NCI-H69 (cell line): ENCODE data around the gene RMND1.
"Not testable (repeated sequence)": the region's sequence is repeated elsewhere in the genome, so short reads cannot be mapped to it uniquely, and the experiment has no call there.

Experiments used
- DNase-seq: peaks from one replicate; lab custom pipeline; 2025; lab: John Stamatoyannopoulos, UW

Gene RMND1

DNA sequence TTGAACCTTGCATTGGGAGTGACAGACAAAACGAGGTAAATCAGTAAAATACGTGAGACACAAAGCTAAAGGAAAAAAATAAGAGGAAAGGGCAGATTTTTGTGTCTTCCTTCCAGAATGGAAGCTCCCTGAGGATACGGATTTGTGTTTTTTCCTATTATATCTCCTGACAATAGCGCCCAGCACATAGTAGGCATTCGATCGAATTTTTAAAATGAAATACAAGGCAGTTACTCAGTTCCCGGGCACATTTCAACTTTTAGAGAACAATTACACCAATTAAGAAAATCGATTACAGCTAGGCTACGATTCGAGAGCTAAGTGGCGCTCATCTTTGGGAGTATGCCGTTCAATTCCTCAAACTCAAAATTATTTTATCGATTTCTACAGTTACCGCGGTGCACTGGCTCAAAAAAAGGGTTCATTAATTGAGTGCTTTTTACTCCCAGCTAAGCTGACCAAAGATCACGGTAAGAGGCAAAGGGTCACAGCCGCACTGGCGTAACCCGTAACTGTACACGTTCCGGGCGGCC, 443 bp downstream of the RMND1 start:
- DNase-seq: no peak

DNA sequence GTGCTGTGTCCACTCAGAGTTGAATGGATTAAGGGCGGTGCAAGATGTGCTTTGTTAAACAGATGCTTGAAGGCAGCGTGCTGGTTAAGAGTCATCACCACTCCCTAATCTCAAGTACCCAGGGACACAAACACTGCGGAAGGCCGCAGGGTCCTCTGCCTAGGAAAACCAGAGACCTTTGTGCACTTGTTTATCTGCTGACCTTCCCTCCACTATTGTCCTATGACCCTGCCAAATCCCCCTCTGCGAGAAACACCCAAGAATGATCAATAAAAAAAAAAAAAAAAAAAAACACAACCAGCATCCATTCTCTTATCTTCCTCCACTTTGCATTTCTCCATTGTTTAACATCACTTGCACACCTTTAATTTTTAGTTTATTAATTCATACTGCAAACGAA, 998 bp downstream of the RMND1 start:
- DNase-seq: not testable (repeated sequence)

DNA sequence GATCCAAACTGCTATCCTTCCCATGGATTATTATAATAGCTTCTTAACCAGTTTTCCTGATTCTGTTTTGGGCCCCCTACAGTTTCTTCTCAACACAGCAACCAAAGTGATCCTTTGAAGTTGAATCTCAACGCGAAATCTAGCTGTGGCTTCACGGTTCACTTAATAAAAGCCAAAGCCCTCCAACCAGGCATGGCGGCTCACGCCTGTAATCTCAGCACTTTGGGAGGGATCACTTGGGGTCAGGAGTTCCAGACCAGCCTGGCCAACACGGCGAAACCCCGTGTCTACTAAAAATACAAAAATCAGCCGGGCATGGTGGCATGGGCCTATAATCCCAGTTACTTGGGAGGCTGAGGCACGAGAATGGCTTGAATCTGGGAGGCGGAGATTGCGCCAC, 3.3 kb downstream of the RMND1 start:
- DNase-seq: no peak

DNA sequence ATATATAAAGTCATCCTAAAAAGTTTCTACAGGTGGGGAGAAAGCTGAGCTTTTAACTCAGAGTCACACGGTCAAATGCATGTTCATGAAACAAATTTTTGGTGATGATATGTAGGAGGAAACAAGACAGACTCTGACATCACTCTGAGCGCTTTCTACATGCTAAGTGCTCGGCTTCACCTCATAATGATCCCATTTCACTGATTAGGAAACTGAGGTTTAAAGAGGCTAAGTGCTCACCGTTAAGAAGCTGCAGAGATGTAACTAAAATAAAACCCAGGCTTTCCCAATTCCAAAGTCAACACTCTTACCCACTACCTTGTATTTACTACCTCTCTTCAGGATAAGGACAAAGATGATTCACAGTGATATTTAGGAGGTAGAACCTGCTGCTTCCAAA, 4.7 kb downstream of the RMND1 start:
- DNase-seq: no peak

GRCh38 chr6:151445482-151445881, 6.4 kb downstream of the RMND1 start:
- no peak for DNase-seq

GRCh38 chr6:151443911-151444621, 7.9 kb downstream of the RMND1 start:
- DNase-seq: no peak

- DNase-seq: no peak
Measured at GRCh38 chr6:151443454-151443853, 8.5 kb downstream of the RMND1 start.

DNA sequence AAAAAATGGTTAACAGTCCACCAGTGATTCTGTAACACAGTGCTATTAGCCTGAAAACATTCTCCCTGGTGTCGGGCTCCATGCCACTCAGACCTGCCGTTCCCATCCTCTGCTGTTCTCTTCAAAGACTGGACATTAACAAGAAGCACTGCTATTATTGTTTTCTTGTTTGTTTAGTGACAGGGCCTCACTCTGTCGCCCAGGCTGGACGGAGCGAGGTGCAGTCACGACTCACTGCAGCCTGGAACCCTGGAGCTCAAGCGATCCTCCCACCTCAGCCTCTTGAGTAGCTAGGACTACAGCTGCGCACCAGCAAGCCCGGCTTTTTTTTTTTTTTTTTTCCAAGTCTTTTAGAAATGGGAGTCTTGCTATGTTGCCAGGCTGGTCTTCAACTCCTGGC, 9.6 kb downstream of the RMND1 start:
- DNase-seq: no peak

DNA sequence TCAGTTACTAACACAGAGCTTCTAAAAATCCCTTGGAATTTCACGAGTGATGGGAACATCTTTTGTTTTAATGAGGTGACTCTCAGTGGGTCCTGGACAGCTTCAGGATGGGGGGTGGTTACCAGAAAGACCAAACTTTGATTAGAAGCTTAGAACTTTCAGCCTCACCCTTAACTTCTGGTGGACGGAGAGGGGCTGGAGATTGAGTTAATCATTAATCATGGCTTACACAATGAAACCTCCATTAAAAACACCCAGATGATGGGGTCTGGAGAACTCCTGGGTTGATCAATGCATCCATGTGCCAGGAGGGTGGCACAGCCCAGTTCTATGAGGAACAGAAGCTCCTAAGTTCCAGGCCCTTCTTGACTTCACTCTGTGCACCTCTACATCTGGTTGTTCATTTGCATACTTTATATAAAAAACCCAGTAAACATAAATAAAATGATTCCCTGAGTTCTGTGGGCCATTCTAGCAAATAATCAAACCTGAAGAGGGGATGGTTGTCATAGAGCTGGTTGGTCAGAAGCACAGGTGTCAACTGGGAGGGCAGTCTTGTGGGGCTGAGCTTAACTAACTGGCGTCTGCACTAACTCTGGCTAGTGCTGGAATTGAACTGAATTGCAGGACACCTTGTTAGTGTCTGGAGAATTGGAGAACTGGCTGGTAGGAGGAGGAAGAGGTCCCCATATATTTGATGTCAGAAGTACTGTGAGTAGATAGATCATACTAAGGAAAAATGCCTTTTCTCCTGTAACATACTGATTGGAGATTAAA, 10.3 kb downstream of the RMND1 start:
- no peak for DNase-seq

GRCh38 chr6:151440930-151441329, 11.0 kb downstream of the RMND1 start:
- no peak for DNase-seq

DNA sequence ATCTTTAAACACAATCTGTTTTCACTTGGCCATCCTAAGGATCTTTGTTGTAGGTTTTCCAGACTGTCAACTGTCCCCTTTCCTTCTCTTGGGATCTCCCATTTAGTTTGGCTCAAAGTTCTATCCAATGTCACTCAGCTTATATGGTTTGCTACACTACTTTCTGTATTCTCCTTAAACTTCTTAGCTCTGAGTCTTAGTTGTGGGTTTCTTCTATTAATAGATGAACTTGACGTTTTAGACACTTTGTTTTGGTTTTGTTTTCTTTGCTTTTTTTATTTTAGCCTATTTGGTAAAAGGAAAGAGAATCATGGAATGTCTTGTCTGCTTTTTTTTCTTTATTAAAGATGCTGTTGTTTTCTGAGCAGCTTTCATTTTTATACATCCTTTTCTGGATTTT, 11.4 kb downstream of the RMND1 start:
- no peak for DNase-seq

- DNase-seq: no peak
Measured at GRCh38 chr6:151437401-151437800, 14.5 kb downstream of the RMND1 start.

DNA sequence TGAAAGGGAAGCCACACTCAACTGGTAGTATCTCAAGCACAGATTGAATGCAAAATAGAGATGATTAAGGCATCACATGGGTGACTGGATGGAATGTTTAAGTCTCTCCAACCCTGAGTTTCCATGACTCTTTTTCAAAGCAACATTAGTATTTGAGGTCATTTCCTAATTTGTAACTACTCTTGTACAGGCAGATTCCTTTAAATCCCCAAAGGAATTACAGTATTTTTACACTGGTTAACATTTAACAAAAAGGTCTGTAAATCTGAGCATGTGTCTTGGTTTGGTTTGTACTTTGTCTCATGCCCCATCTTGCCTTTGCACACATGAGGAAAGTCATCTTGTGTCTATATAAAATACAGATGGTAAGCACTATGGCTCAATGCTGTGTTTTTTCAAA, 15.1 kb downstream of the RMND1 start:
- DNase-seq: no peak

DNA sequence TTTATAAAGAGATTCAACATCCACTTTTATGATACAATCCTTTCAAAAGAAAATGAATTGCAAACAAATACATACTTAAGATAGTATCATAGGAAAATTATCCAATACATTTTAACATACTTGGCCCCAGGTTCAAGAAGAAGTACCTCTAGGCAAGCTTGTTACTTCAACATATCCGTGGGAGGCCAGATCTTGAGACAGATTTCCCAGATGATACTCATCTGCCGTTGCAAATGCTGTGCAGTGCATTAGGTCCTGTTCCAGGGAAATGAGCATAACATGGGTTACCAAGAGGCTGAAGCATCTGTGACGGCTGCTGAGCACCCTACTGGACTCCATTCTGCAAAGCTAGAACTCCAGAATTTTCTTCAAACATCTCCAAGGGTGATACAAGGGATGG, 15.6 kb downstream of the RMND1 start:
- no peak for DNase-seq

GRCh38 chr6:151434369-151434768, 17.6 kb downstream of the RMND1 start:
- DNase-seq: no peak

DNA sequence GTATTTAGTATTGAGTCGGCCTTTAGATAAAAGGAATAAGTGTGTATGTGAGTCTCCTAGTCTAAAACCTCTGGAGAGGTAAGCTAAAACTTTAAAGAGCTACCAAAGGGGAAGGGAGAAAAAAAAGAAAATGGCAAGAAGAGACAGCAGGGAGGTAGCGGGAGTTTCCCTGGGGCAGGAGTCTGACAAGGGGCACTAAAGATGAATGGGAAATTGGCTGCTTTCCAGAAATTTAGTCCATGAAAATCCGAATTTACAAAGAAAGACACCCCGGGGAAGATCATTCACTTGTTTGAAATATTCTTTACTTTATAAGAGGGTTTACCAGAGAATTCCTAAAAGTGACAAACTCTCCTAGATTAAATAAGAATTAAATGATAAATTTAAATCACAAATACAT, 19.3 kb downstream of the RMND1 start:
- DNase-seq: peak; percentile 62

DNA sequence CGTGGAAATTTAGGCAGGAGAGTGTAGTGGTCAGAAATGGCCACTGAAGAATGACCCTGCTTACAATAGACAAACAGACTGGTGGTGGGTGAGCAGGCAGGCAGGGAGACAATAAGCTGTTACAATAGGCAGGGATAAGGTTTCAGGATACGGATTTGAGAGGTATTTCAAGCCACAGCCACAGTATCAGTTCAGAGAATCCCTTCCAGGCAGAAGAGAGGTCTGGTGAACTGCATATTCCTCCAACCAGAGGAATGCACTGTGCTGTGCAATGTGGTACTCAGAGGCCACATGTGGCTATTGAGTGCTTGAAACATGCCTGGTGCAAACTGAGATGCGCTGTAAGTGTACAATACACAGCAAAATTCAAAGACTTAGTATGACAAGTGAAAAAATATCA, 20.6 kb downstream of the RMND1 start:
- no peak for DNase-seq

DNA sequence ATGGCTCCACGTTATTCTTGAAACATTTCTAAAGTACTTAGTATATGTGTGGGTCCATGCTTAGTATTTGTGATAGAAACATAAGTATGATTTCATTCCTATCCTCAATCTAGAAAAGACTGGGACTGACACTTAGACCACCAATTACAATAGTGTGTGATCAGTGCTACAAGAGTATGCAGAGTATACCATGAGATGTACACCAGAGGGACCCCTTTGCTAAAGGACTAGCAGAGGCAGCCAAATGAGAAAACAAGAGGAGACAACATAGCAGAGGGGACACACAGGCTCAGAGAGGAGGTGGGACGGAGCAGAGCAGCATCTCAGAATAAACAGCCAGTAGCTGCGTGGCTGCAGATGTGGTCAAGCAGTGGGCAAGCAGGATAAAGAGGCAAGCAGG, 21.0 kb downstream of the RMND1 start:
- DNase-seq: peak; percentile 6

GRCh38 chr6:151428093-151428735, 23.7 kb downstream of the RMND1 start:
- DNase-seq: no peak

- no peak for DNase-seq
Measured at GRCh38 chr6:151425561-151425960, 26.4 kb downstream of the RMND1 start.

DNA sequence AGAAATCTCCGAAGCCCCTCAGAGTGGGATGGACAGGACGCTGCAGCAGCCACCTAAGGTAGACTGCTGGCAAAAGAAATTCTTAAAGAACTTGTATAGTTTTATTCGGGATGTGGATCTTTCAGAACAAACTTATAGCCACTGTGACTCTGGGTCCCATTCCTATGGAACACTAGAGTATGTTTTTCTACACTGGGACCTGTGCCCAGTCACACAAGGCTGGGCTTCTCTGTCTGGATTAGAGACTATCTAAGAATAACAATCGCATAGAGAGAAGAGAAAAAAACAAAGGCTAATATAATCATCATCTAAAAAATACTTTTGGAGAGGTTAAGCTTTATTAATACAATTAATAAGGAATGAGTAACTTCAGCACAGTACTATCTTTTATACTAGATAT, 28.9 kb downstream of the RMND1 start:
- no peak for DNase-seq

- no peak for DNase-seq
Measured at GRCh38 chr6:151417477-151417876, 34.4 kb downstream of the RMND1 start.
